Upper lobe of left lung (tissue), 4 donors: ENCODE measurements around the gene TMED10.

ENCODE experiments used
- EP300 ChIP-seq, 4 donors: sonication (generic); formaldehyde crosslinking; IDR thresholded peaks; one replicate each; pipeline ENCODE4 v1.5.1; 2017; ENCODE audit warnings: antibody characterized with exemption in 4 of 4, control low read depth in 2 of 4
- POLR2A ChIP-seq, 4 donors: fragments of 450-650 bp; IDR thresholded peaks; one replicate each; pipeline ENCODE4 v1.5.1; 2016 to 2017; ENCODE audit warnings: antibody characterized with exemption in 4 of 4, mild to moderate bottlenecking in 2 of 4
- TF ChIP-seq, protein P1 (sequence below), 6 experiments: fragments of 450-650 bp in 4 of 6; fragments of 200-600 bp in 2 of 6; sonication (generic) in 2 of 6; IDR thresholded peaks; one replicate each; pipeline ENCODE4 v1.5.1; 2016 to 2019; ENCODE audit warnings: antibody characterized with exemption in 6 of 6

DNA sequence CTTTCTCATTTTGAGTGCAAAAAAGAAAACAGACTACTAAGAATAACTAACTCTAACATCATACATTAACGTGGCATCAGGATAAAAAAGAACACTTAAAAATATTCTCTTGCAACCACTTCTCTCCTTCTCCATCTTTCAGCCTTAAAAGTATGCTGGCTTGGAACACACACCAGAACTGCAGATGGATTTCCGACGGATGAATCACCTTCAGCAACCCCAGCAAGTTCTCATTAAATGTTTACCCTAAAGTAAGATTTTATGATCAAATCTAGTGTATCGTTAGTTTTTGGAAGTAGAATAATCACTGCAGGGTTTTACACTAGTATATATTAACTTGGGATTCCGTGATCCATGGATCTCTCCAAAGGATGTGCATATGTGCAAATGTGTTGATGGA lies 50.8 kb downstream of the TMED10 start:
- TF ChIP-seq, protein P1, sequence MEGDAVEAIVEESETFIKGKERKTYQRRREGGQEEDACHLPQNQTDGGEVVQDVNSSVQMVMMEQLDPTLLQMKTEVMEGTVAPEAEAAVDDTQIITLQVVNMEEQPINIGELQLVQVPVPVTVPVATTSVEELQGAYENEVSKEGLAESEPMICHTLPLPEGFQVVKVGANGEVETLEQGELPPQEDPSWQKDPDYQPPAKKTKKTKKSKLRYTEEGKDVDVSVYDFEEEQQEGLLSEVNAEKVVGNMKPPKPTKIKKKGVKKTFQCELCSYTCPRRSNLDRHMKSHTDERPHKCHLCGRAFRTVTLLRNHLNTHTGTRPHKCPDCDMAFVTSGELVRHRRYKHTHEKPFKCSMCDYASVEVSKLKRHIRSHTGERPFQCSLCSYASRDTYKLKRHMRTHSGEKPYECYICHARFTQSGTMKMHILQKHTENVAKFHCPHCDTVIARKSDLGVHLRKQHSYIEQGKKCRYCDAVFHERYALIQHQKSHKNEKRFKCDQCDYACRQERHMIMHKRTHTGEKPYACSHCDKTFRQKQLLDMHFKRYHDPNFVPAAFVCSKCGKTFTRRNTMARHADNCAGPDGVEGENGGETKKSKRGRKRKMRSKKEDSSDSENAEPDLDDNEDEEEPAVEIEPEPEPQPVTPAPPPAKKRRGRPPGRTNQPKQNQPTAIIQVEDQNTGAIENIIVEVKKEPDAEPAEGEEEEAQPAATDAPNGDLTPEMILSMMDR (IDR thresholded peaks at IDR 0.05): no peak
- no peak for TF ChIP-seq EP300 (IDR thresholded peaks at IDR 0.05)
- no peak for TF ChIP-seq POLR2A (IDR thresholded peaks at IDR 0.05)
